HepG2 (cell line): ENCODE data around the gene CACNA1D. TPM values are rescaled to one million over a fixed set of nuclear protein-coding genes. Genes with fewer than 3 reads are reported as not detected.

Source experiments
- AGO2 ChIP-seq: fragments of 200-400 bp; formaldehyde crosslinking; optimal IDR thresholded peaks from 2 replicates; pipeline ENCODE3; 2017; ENCODE audit warnings: mild to moderate bottlenecking, low read depth, low read length, moderate library complexity
- ATF6 ChIP-seq: sonication (generic); formaldehyde crosslinking; conservative IDR thresholded peaks from 2 replicates; pipeline ENCODE4 v1.4.0; 2020; ENCODE audit warnings: missing genetic modification reagents
- BRF2 ChIP-seq: sonication (generic); formaldehyde crosslinking; IDR thresholded peaks from 2 replicates; pipeline ENCODE4 v1.8.1; 2022; ENCODE audit warnings: mild to moderate bottlenecking, missing genetic modification reagents
- CSRNP2 ChIP-seq: sonication (generic); formaldehyde crosslinking; conservative IDR thresholded peaks from 2 replicates; pipeline ENCODE4 v1.8.0; 2022; ENCODE audit warnings: low read depth, missing genetic modification reagents
- DZIP1 ChIP-seq: sonication (generic); formaldehyde crosslinking; IDR thresholded peaks from 2 replicates; pipeline ENCODE4 v1.5.0; 2020; ENCODE audit warnings: mild to moderate bottlenecking, missing genetic modification reagents
- MEIS2 ChIP-seq: sonication (generic); formaldehyde crosslinking; IDR thresholded peaks from 2 replicates; pipeline ENCODE4 v1.9.0; 2021; ENCODE audit warnings: mild to moderate bottlenecking, missing genetic modification reagents
- POLR2G ChIP-seq: fragments of 200-400 bp; formaldehyde crosslinking; IDR thresholded peaks from 2 replicates; pipeline ENCODE4 v1.6.1; 2018; ENCODE audit warnings: mild to moderate bottlenecking, low read depth, low read length, moderate library complexity
- PRDM15 ChIP-seq: sonication (generic); formaldehyde crosslinking; IDR thresholded peaks from 2 replicates; pipeline ENCODE4 v1.4.0; 2020; ENCODE audit warnings: missing genetic modification reagents
- TGIF2 ChIP-seq: IDR thresholded peaks from 2 replicates; pipeline ENCODE4 v1.6.1; 2016; ENCODE audit warnings: control low read depth, missing compliant biosample characterization
- ZBTB33 ChIP-seq: sonication (generic); formaldehyde crosslinking; IDR thresholded peaks from 2 replicates; pipeline ENCODE4 v1.4.0; 2020; ENCODE audit warnings: missing genetic modification reagents
- ZFP37 ChIP-seq: sonication (generic); formaldehyde crosslinking; IDR thresholded peaks from 2 replicates; pipeline ENCODE4 v1.4.0; 2020; ENCODE audit warnings: missing genetic modification reagents, borderline replicate concordance
- ZSCAN30 ChIP-seq: sonication (generic); formaldehyde crosslinking; IDR thresholded peaks from 2 replicates; pipeline ENCODE4 v1.5.0; 2020; ENCODE audit warnings: mild to moderate bottlenecking, missing genetic modification reagents
- polyA plus RNA-seq, 8 experiments: library from polyadenylated mRNA; depleted of rRNA in 3 of 8; stranded (reverse) in 7 of 8; unstranded in 1 of 8; fragments of >200 nt; fragmentation: Illumina TruSeq in 4 of 8; extraction: Trizol in 4 of 8; gene quantifications; 2 replicates each; pipeline versions ENCODE4 v1.2.1 to v1.2.3, GENCODE V29; 2011 to 2016; ENCODE audit warnings: low read depth in 4 of 8, missing spikeins in 1 of 8, mixed read lengths in 1 of 8; ENCODE audit not compliant: insufficient read depth in 1 of 8
- total RNA-seq, 5 experiments: library from RNA; depleted of rRNA; stranded (reverse); fragments of >200 nt; fragmentation: Illumina TruSeq; extraction: Trizol; gene quantifications; 2 replicates each; pipeline ENCODE4 v1.2.3, GENCODE V29; 2016; ENCODE audit warnings: low read depth in 1 of 5

The CACNA1D gene
- total and polyA plus RNA-seq, 2 of the 13 experiments (the other 11 are each of a cell fraction or from before 2014, with no cell fraction given): 0.26 to 0.38 TPM

- TF ChIP-seq CSRNP2 (CRISPR knock-in tag): no peak
- no peak for TF ChIP-seq TGIF2 (CRISPR knock-in tag)
- TF ChIP-seq ZSCAN30 (CRISPR knock-in tag): no peak
- no peak for TF ChIP-seq ZFP37 (CRISPR knock-in tag)
- TF ChIP-seq ATF6 (CRISPR knock-in tag): no peak
- no peak for TF ChIP-seq MEIS2 (CRISPR knock-in tag)
- TF ChIP-seq DZIP1 (CRISPR knock-in tag): no peak
- no peak for TF ChIP-seq PRDM15
- TF ChIP-seq BRF2: no peak
- peak; percentile 35; the same call in 1 of the 2 replicates for TF ChIP-seq ZBTB33
- TF ChIP-seq AGO2: no peak
- peak; percentile 28; the same call in 1 of the 2 replicates for TF ChIP-seq POLR2G
Observed at GRCh38 chr3:53818221-53819162, 324.1 kb downstream of the CACNA1D start (continued).
